K562 (cell line): Measurements from ENCODE around the gene PRKACA. TPM values are rescaled to one million over a fixed set of nuclear protein-coding genes. Genes with fewer than 3 reads are reported as not detected.

Source experiments
- HMG20B ChIP-seq: fragments of 250-450 bp; sonication (Bioruptor Pico); IDR thresholded peaks from 2 replicates; pipeline ENCODE4 v1.5.0; 2021; ENCODE audit warnings: mild to moderate bottlenecking
- PCBP1 ChIP-seq: fragments of 200-400 bp; formaldehyde crosslinking; IDR thresholded peaks from 2 replicates; pipeline ENCODE4 v1.6.1; 2018; ENCODE audit warnings: mild to moderate bottlenecking, low read depth, low read length; ENCODE audit not compliant: poor library complexity, severe bottlenecking
- POLR3G ChIP-seq: IDR thresholded peaks from 2 replicates; pipeline ENCODE4 v1.6.1; 2011; ENCODE audit not compliant: insufficient read length, insufficient replicate concordance; ENCODE audit errors: extremely low read depth
- RB1 ChIP-seq: fragments of 450-650 bp; IDR thresholded peaks from 2 replicates; pipeline ENCODE4 v1.6.1; 2017; ENCODE audit warnings: low read depth, mild to moderate bottlenecking
- SNRNP70 ChIP-seq: fragments of 200-400 bp; formaldehyde crosslinking; optimal IDR thresholded peaks from 2 replicates; pipeline ENCODE3; 2017; ENCODE audit warnings: low read depth, low read length
- SRSF9 ChIP-seq: fragments of 200-400 bp; formaldehyde crosslinking; IDR thresholded peaks from 2 replicates; pipeline ENCODE4 v1.6.1; 2017; ENCODE audit warnings: low read depth, low read length, borderline replicate concordance
- ZBTB33 ChIP-seq: sonication (generic); formaldehyde crosslinking; IDR thresholded peaks from 2 replicates; pipeline ENCODE4 v1.8.1; 2023; ENCODE audit warnings: mild to moderate bottlenecking, missing genetic modification reagents
- ZBTB40 ChIP-seq, 2 experiments: fragments of 450-650 bp in 1 of 2; sonication (generic) in 1 of 2; formaldehyde crosslinking in 1 of 2; IDR thresholded peaks; 2 replicates each; pipeline versions ENCODE4 v1.7.1 to v1.9.0; 2016 to 2022; ENCODE audit warnings: inconsistent platforms in 1 of 2, mild to moderate bottlenecking in 1 of 2, missing genetic modification reagents in 1 of 2
- ZNF140 ChIP-seq: fragments of 250-450 bp; sonication (Bioruptor Pico); IDR thresholded peaks from 2 replicates; pipeline ENCODE4 v1.8.0; 2021; ENCODE audit warnings: moderate library complexity, mild to moderate bottlenecking, inconsistent platforms
- polyA plus RNA-seq, 8 experiments: library from polyadenylated mRNA; depleted of rRNA in 4 of 8; stranded (reverse) in 5 of 8; unstranded in 3 of 8; fragments of >200 nt; fragmentation: Nextera tagmentation in 2 of 8; fragmentation: Illumina TruSeq in 1 of 8; extraction: Ambion mirVana in 2 of 8; extraction: Trizol in 1 of 8; gene quantifications; 2 replicates each; pipeline versions ENCODE4 v1.2.1 to v1.2.3, GENCODE V29; 2011 to 2014; ENCODE audit warnings: inconsistent platforms in 1 of 8, missing spikeins in 1 of 8
- total RNA-seq, 7 experiments: library from RNA; depleted of rRNA in 6 of 7; stranded (reverse); fragments of >200 nt in 6 of 7; fragmentation: Illumina TruSeq in 2 of 7; extraction: Trizol in 2 of 7; gene quantifications; 2 replicates each; pipeline versions ENCODE4 v1.2.1 to v1.2.3, GENCODE V29; 2011 to 2021; ENCODE audit warnings: low replicate concordance in 1 of 7

Gene PRKACA
- total and polyA plus RNA-seq, 9 of the 15 experiments (the other 6 are each of a cell fraction or from before 2014, with no cell fraction given) = 1.2 to 63.1 (median 13.0) TPM

GRCh38 chr19:14072535-14073260 lies 44.9 kb downstream of the PRKACA start, which contains the start of gene MISP3 (continued):
- TF ChIP-seq ZBTB33 (CRISPR knock-in tag) (peak; percentile 40; the same call in 1 of the 2 replicates), PCBP1 (peak; percentile 1), ZBTB40 (IDR thresholded peaks at IDR 0.05) (peak; percentile 55), ZBTB40 (CRISPR knock-in tag; IDR thresholded peaks at IDR 0.05) (no peak), POLR3G (no peak), SNRNP70 (no peak), HMG20B (no peak), ZNF140 (CRISPR knock-in tag) (no peak), RB1 (no peak), SRSF9 (no peak)
